HG02938 (cell line): Measurements from ENCODE around the gene VASP.

Experiments used
- ATAC-seq: cut with Tn5 transposase; IDR thresholded peaks from one replicate; pipeline ENCODE4 v1.9.1; 2021; ENCODE audit warnings: mild to moderate bottlenecking, moderate library complexity; ENCODE audit not compliant: unreplicated experiment

Gene VASP

GRCh38 chr19:45506989-45507871, at the start of gene VASP:
Gene VASP (plus strand): TSS chr19:45507479. CDS start chr19:45507772, 293 bp downstream.
- peak; percentile 41 for ATAC-seq

GRCh38 chr19:45457776-45458175, 49.5 kb upstream of the VASP start:
- ATAC-seq, result no peak

- ATAC-seq, result no peak
Observed at GRCh38 chr19:45460807-45461347, 46.4 kb upstream of the VASP start.

GRCh38 chr19:45462174-45462573, 45.1 kb upstream of the VASP start:
- ATAC-seq, result no peak

- ATAC-seq, result no peak
Observed at GRCh38 chr19:45463241-45463640, 44.0 kb upstream of the VASP start.

GRCh38 chr19:45464274-45464673, 43.0 kb upstream of the VASP start:
- ATAC-seq, result no peak

- ATAC-seq, result no peak
Observed at GRCh38 chr19:45464852-45465441, 42.3 kb upstream of the VASP start.

- no peak for ATAC-seq
Observed at GRCh38 chr19:45467115-45467455, 40.2 kb upstream of the VASP start.

- ATAC-seq, result peak; percentile 38
Observed at GRCh38 chr19:45467456-45468158, 39.7 kb upstream of the VASP start, which contains the start of gene FOSB. Gene FOSB (plus strand): TSS chr19:45467996. CDS start chr19:45468587, 591 bp downstream.

GRCh38 chr19:45468159-45468651, 39.1 kb upstream of the VASP start:
- ATAC-seq, result no peak

- peak; percentile 16 for ATAC-seq
Observed at GRCh38 chr19:45468803-45469131, 38.5 kb upstream of the VASP start.

- peak; percentile 46 for ATAC-seq
Observed at GRCh38 chr19:45469132-45469944, 37.9 kb upstream of the VASP start.

GRCh38 chr19:45469945-45470761, 37.1 kb upstream of the VASP start:
- ATAC-seq, result no peak

- no peak for ATAC-seq
Observed at GRCh38 chr19:45470762-45471081, 36.6 kb upstream of the VASP start.

GRCh38 chr19:45471111-45471930, 36.0 kb upstream of the VASP start:
- ATAC-seq, result no peak

GRCh38 chr19:45471931-45472562, 35.2 kb upstream of the VASP start:
- no peak for ATAC-seq

GRCh38 chr19:45472563-45473366, 34.5 kb upstream of the VASP start:
- ATAC-seq, result no peak

- ATAC-seq, result no peak
Observed at GRCh38 chr19:45473367-45473681, 34.0 kb upstream of the VASP start.
